ENCODE data around the gene KDM5C. TPM values are rescaled to one million over a fixed set of nuclear protein-coding genes. Genes with fewer than 3 reads are reported as not detected.

KDM5C gene
- total and polyA plus RNA-seq, 9 of the 15 experiments (the other 6 are each of a cell fraction or from before 2014, with no cell fraction given) = 0.62 to 136 (median 52.4) TPM

GRCh38 chrX:53255738-53256191 lies 30.8 kb upstream of the KDM5C start (continued):
- TF ChIP-seq, protein P1, sequence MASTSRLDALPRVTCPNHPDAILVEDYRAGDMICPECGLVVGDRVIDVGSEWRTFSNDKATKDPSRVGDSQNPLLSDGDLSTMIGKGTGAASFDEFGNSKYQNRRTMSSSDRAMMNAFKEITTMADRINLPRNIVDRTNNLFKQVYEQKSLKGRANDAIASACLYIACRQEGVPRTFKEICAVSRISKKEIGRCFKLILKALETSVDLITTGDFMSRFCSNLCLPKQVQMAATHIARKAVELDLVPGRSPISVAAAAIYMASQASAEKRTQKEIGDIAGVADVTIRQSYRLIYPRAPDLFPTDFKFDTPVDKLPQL (IDR thresholded peaks at IDR 0.05; ENCODE audit: extremely low read depth, insufficient read length) = no peak
- TF ChIP-seq ZNF431 (CRISPR knock-in tag; IDR thresholded peaks at IDR 0.05) (no peak), ZNF407 (IDR thresholded peaks at IDR 0.05; ENCODE audit: low read depth) (no peak), ZMIZ1 (IDR thresholded peaks at IDR 0.05; ENCODE audit: low read depth in 2 of 2, low read length in 2 of 2) (peak in 1 of 2 experiments; percentile 62; a peak in 1 of 4 replicates), TCF7L2 (IDR thresholded peaks at IDR 0.05; ENCODE audit: low read depth, low read length) (0 out of 2 replicates have a peak, but pooled peaks have one; percentile 27), ZNF316 (IDR thresholded peaks at IDR 0.05) (no peak), NCOA2 (IDR thresholded peaks at IDR 0.05; ENCODE audit: partially characterized antibody in 2 of 2) (no peak)
- TF ChIP-seq, protein P2, sequence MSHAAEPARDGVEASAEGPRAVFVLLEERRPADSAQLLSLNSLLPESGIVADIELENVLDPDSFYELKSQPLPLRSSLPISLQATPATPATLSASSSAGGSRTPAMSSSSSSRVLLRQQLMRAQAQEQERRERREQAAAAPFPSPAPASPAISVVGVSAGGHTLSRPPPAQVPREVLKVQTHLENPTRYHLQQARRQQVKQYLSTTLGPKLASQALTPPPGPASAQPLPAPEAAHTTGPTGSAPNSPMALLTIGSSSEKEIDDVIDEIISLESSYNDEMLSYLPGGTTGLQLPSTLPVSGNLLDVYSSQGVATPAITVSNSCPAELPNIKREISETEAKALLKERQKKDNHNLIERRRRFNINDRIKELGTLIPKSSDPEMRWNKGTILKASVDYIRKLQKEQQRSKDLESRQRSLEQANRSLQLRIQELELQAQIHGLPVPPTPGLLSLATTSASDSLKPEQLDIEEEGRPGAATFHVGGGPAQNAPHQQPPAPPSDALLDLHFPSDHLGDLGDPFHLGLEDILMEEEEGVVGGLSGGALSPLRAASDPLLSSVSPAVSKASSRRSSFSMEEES (CRISPR knock-in tag; IDR thresholded peaks at IDR 0.05) = no peak
- TF ChIP-seq, protein P3, sequence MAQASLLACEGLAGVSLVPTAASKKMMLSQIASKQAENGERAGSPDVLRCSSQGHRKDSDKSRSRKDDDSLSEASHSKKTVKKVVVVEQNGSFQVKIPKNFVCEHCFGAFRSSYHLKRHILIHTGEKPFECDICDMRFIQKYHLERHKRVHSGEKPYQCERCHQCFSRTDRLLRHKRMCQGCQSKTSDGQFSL (CRISPR knock-in tag; IDR thresholded peaks at IDR 0.05) = 0 out of 2 replicates have a peak, but pooled peaks have one; percentile 58
- TF ChIP-seq, protein P3 (tag; IDR thresholded peaks at IDR 0.05) = no peak
- TF ChIP-seq, protein P4, sequence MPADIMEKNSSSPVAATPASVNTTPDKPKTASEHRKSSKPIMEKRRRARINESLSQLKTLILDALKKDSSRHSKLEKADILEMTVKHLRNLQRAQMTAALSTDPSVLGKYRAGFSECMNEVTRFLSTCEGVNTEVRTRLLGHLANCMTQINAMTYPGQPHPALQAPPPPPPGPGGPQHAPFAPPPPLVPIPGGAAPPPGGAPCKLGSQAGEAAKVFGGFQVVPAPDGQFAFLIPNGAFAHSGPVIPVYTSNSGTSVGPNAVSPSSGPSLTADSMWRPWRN (IDR thresholded peaks at IDR 0.05; ENCODE audit: low read depth) = no peak
